Measurements from ENCODE around the gene NUP35. TPM values are rescaled to one million over a fixed set of nuclear protein-coding genes. Genes with fewer than 3 reads are reported as not detected.

The NUP35 gene
- total RNA-seq, 1 donor from 2014 or later = 25.1 TPM

GRCh38 chr2:183123117-183123958 lies 905 bp upstream of the NUP35 start:
- Mint-ChIP-seq H3K4me1 (peaks cover 29% of the 10 kb centered on the region), H3K9me3 (no peaks in the 10 kb centered on the region), H3K27me3 (peaks cover 19% of the 10 kb centered on the region), H3K27ac (peak overlapping the region; percentile 95), H3K36me3 (ENCODE audit: low read depth) (peaks cover 16% of the 10 kb centered on the region), H3K4me3 (peak overlapping the region; percentile 96)
- ChIA-PET POLR2A (interaction anchor here (1.0 to 1.5 kb wide), 3 partner anchors 406 to 1232 kb away, joined by 3 to 4 read pairs (median 3); partner anchors contain the start of genes DNAJC10 and ITPRID2), CTCF (no interaction called here)
- no peak for ATAC-seq (ENCODE audit: low read depth)
- no peak for DNase-seq
- TF ChIP-seq, protein P1, sequence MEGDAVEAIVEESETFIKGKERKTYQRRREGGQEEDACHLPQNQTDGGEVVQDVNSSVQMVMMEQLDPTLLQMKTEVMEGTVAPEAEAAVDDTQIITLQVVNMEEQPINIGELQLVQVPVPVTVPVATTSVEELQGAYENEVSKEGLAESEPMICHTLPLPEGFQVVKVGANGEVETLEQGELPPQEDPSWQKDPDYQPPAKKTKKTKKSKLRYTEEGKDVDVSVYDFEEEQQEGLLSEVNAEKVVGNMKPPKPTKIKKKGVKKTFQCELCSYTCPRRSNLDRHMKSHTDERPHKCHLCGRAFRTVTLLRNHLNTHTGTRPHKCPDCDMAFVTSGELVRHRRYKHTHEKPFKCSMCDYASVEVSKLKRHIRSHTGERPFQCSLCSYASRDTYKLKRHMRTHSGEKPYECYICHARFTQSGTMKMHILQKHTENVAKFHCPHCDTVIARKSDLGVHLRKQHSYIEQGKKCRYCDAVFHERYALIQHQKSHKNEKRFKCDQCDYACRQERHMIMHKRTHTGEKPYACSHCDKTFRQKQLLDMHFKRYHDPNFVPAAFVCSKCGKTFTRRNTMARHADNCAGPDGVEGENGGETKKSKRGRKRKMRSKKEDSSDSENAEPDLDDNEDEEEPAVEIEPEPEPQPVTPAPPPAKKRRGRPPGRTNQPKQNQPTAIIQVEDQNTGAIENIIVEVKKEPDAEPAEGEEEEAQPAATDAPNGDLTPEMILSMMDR (IDR thresholded peaks at IDR 0.05) = no peak
- intact Hi-C loops (cut with micrococcal nuclease) = loop anchor here (5.0 kb wide), 1 partner anchor 1231 kb away; the partner anchor contains the start of gene ITPRID2

DNA sequence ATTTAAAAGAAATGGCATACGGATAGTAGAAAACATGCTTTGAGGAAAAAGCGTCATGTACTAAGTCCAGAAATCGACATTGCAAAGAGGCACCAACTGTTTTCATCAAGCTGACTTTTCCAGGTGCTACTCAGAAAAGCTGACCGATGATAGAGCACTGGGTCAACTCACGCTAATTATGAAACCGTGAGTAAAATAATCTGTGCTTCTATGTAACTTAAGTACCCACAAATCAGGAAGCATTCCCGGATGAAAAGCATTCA lies 353 bp upstream of the NUP35 start:
- ChIA-PET CTCF (no interaction called here), POLR2A (interaction anchor here (1.0 to 1.5 kb wide), 3 partner anchors 407 to 1232 kb away, joined by 3 to 4 read pairs (median 3); partner anchors contain the start of genes DNAJC10 and ITPRID2)
- H3K27ac Mint-ChIP-seq = peak overlapping the region; percentile 95
- peaks cover 21% of the 10 kb centered on the region for H3K36me3 Mint-ChIP-seq (ENCODE audit: low read depth)
- H3K27me3 Mint-ChIP-seq = peaks cover 13% of the 10 kb centered on the region
- ATAC-seq (ENCODE audit: low read depth) (peak; percentile 49), DNase-seq (no peak)
- peaks cover 29% of the 10 kb centered on the region for H3K4me1 Mint-ChIP-seq
- TF ChIP-seq, protein P1 (IDR thresholded peaks at IDR 0.05) = no peak
- H3K4me3 Mint-ChIP-seq = peak overlapping the region; percentile 96
- H3K9me3 Mint-ChIP-seq = no peaks in the 10 kb centered on the region
- intact Hi-C loops (cut with micrococcal nuclease) = loop anchor here (1.0 to 5.0 kb wide), 4 partner anchors 46 to 1232 kb away; partner anchors contain the start of genes DNAJC10, DUSP19 and ITPRID2

- no peak for ATAC-seq (ENCODE audit: low read depth)
- Mint-ChIP-seq H3K9me3 (no peaks in the 10 kb centered on the region), H3K36me3 (ENCODE audit: low read depth) (peaks cover 27% of the 10 kb centered on the region), H3K27me3 (peaks cover 9% of the 10 kb centered on the region), H3K4me3 (peak overlapping the region; percentile 96), H3K4me1 (peaks cover 29% of the 10 kb centered on the region), H3K27ac (peak overlapping the region; percentile 95)
- ChIA-PET POLR2A (interaction anchor here (0.8 to 1.3 kb wide), 3 partner anchors 35 to 408 kb away, joined by 3 read pairs; no protein-coding TSS in a partner anchor), CTCF (interaction anchor here (0.8 to 0.9 kb wide), 2 partner anchors 32 to 531 kb away, joined by 3 read pairs; no protein-coding TSS in a partner anchor)
- TF ChIP-seq, protein P1 (IDR thresholded peaks at IDR 0.05) = no peak
- no peak for DNase-seq
- intact Hi-C loops (cut with micrococcal nuclease) = loop anchor here (1.0 to 5.0 kb wide), 4 partner anchors 47 to 1233 kb away; partner anchors contain the start of genes DNAJC10, DUSP19 and ITPRID2
Measured at GRCh38 chr2:183124957-183125255, 663 bp downstream of the NUP35 start.

DNA sequence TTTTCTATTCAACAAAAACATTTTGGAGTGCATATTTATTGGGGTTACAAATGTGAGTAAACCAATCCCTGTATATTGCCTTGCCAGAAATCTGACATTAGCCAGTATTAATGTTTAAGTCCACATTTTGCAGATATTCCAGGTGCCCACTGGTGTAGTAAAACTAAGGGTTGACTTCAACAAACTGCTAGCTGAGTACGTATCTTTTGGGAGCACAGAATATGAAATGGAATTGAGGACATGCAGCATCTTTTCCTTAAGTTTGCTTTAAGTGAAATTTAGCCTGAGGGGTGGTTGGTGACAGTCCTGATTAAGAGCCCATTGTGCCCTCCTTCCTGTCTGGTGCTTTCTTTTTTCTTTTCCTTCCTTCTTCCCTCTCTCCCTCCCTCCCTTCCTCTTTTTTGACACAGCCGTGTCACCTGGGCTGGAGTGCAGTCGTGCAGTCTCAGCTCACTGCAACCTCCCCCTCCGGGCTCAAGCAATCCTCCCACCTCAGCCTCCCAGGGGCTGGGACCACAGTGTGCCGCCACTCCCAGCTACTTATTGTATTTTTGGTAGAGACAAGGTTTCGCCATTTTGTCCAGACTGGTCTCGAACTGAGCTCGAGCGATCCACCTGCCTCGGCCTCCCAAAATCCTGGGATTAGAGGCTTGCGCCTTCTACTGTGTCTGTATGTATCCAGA lies 1.6 kb downstream of the NUP35 start:
- TF ChIP-seq, protein P1 (IDR thresholded peaks at IDR 0.05) = no peak
- Mint-ChIP-seq H3K36me3 (ENCODE audit: low read depth) (peaks cover 34% of the 10 kb centered on the region), H3K4me1 (peaks cover 29% of the 10 kb centered on the region), H3K27me3 (peaks cover 6% of the 10 kb centered on the region), H3K27ac (no peak overlapping the region), H3K4me3 (peak overlapping the region; percentile 96), H3K9me3 (no peaks in the 10 kb centered on the region)
- DNase-seq = no peak
- ChIA-PET CTCF (no interaction called here), POLR2A (interaction anchor here (1.0 kb wide), 1 partner anchor 36 kb away, joined by 3 read pairs; no protein-coding TSS in a partner anchor)
- no peak for ATAC-seq (ENCODE audit: low read depth)
- intact Hi-C loops (cut with micrococcal nuclease) = loop anchor here (2.0 kb wide), 1 partner anchor 89 kb away; no protein-coding TSS in a partner anchor

DNA sequence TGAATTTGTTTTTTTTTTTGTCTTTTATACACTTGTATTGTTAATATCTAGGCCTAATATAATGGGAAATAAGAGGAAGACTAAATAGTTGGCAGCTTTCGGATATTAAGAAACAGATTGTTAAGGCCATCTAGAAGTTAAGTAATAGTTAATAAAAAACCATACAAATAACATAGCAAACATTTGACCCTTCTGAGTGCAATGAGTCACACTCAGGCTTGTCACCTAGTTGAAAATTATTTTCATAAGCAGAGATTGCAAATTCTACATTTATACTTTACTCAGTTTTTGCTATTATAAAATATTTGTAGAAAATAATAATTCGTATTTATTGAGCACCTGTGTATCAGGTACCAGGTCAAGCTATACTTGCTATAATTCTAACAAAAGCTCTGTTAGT lies 2.4 kb downstream of the NUP35 start:
- Mint-ChIP-seq H3K4me1 (peaks cover 29% of the 10 kb centered on the region), H3K9me3 (no peaks in the 10 kb centered on the region), H3K4me3 (no peak overlapping the region), H3K27me3 (peaks cover 2% of the 10 kb centered on the region), H3K27ac (no peak overlapping the region), H3K36me3 (ENCODE audit: low read depth) (peaks cover 43% of the 10 kb centered on the region)
- ATAC-seq (ENCODE audit: low read depth) (no peak), DNase-seq (no peak)
- TF ChIP-seq, protein P1 (IDR thresholded peaks at IDR 0.05) = no peak
- intact Hi-C loops (cut with micrococcal nuclease) = no loop called here
- ChIA-PET POLR2A (no interaction called here), CTCF (interaction anchor here (1.0 kb wide), 1 partner anchor 8 kb away, joined by 4 read pairs; no protein-coding TSS in a partner anchor)
